Panc1 (cell line): ENCODE measurements around the gene SCN3B. TPM values are rescaled to one million over a fixed set of nuclear protein-coding genes. Genes with fewer than 3 reads are reported as not detected.

Experiments used
- ATAC-seq: fragments of 200-7000 bp; cut with Tn5 transposase; 2 replicates; pipeline ENCODE4 v1.9.1; 2020; ENCODE audit warnings: mild to moderate bottlenecking, moderate library complexity
- BruUV-seq: library from RNA; stranded (reverse); fragments of 400-500 nt; replicated peaks from 2 replicates; lab custom pipeline; 2021; lab: Mats Ljungman, UMichigan
- CTCF ChIA-PET: fragments of 300-600 bp; sonication (Branson Sonifier 250); formaldehyde crosslinking; loops from one replicate; lab custom pipeline; 2022; ENCODE audit warnings: antibody characterized with exemption; lab: Charles Lee
- POLR2A ChIA-PET: fragments of 300-600 bp; sonication (Branson Sonifier 250); formaldehyde crosslinking; loops from one replicate; lab custom pipeline; 2022; ENCODE audit warnings: antibody characterized with exemption; lab: Charles Lee
- DNase-seq: peaks from one replicate; pipeline ENCODE4 v3.0.0-alpha.2; 2010; ENCODE audit warnings: low read depth, low spot score
- H3K27ac ChIP-seq: 2 replicates; pipeline ENCODE4 v1.5.1; 2011; ENCODE audit warnings: mild to moderate bottlenecking, low read length, inconsistent platforms
- H3K27me3 ChIP-seq: fragments of 200-500 bp; sonication (Bioruptor generic); 2 replicates; pipeline ENCODE4 v1.6.0; 2014; ENCODE audit warnings: low read length, inconsistent platforms; ENCODE audit not compliant: control insufficient read depth, insufficient read depth
- H3K36me3 ChIP-seq: fragments of 200-500 bp; sonication (Bioruptor generic); 2 replicates; pipeline ENCODE4 v1.5.1; 2014; ENCODE audit warnings: inconsistent platforms, mild to moderate bottlenecking, low read length, moderate library complexity; ENCODE audit not compliant: control insufficient read depth, insufficient read depth
- H3K4me1 ChIP-seq: 2 replicates; pipeline ENCODE4 v1.5.1; 2011; ENCODE audit warnings: inconsistent platforms, mild to moderate bottlenecking, low read length, moderate library complexity; ENCODE audit not compliant: control insufficient read depth, insufficient read depth
- H3K4me3 ChIP-seq, 2 experiments: 2 replicates each; pipeline ENCODE4 v1.5.1; 2011 to 2012; ENCODE audit warnings: low read depth in 2 of 2, low read length in 2 of 2, mild to moderate bottlenecking in 2 of 2, inconsistent platforms in 1 of 2, moderate library complexity in 1 of 2
- H3K9me3 ChIP-seq: fragments of 200-500 bp; sonication (Bioruptor generic); 2 replicates; pipeline ENCODE4 v1.5.1; 2014; ENCODE audit warnings: low read depth, mild to moderate bottlenecking, inconsistent platforms, low read length, moderate library complexity; ENCODE audit not compliant: control insufficient read depth, insufficient read depth
- POLR2AphosphoS5 ChIP-seq: IDR thresholded peaks from 2 replicates; pipeline ENCODE4 v1.6.1; 2012; ENCODE audit warnings: mild to moderate bottlenecking, low read depth, low read length, moderate library complexity
- SIN3A ChIP-seq: IDR thresholded peaks from 2 replicates; pipeline ENCODE4 v1.6.1; 2012; ENCODE audit warnings: low read depth, mild to moderate bottlenecking, low read length, moderate library complexity, borderline replicate concordance; ENCODE audit not compliant: insufficient read depth
- TCF7L2 ChIP-seq: IDR thresholded peaks from 2 replicates; pipeline ENCODE4 v1.6.1; 2011; ENCODE audit warnings: mild to moderate bottlenecking, low read depth, low read length, inconsistent platforms
- in situ Hi-C: cut with HindIII; loops from 2 replicates; pipeline ENCODE4 v1.10.0; 2016; ENCODE audit warnings: low sequenced_read_pairs, low pct_unique_long_range_greater_than_20kb
- intact Hi-C: fragments of 100-400 bp; cut with micrococcal nuclease; formaldehyde crosslinking; loops from one replicate; pipeline ENCODE4 v1.10.0; 2022; ENCODE audit not compliant: unreplicated experiment
- total RNA-seq: library from RNA; stranded (reverse); gene quantifications from one replicate; pipeline ENCODE4 v1.2.1, GENCODE V29; 2021; ENCODE audit not compliant: unreplicated experiment
- TF ChIP-seq, protein P1 (sequence below), 2 experiments: IDR thresholded peaks; 2 replicates each; pipeline ENCODE4 v1.6.1; 2011 to 2012; ENCODE audit warnings: low read depth in 2 of 2, control low read depth in 1 of 2, low read length in 1 of 2, mild to moderate bottlenecking in 1 of 2, moderate library complexity in 1 of 2; ENCODE audit not compliant: insufficient read depth in 1 of 2
- TF ChIP-seq, protein P2 (sequence below): fragments of 450-650 bp; IDR thresholded peaks from 2 replicates; pipeline ENCODE4 v1.5.1; 2017; ENCODE audit warnings: mild to moderate bottlenecking

The SCN3B gene
- total RNA-seq, 1 experiment from 2014 or later, result 0.10 TPM

GRCh38 chr11:123608945-123609344 is 45.5 kb downstream of the SCN3B start:
- ATAC-seq, result no peak
- peaks cover 41% of the 10 kb centered on the region for H3K27me3 ChIP-seq
- intact Hi-C loops, result no loop called here
- H3K9me3 ChIP-seq, result no peaks in the 10 kb centered on the region
- BruUV-seq, result no TSS peak
- in situ Hi-C loops, result no loop called here
- H3K4me1 ChIP-seq, result no peaks in the 10 kb centered on the region
- TF ChIP-seq TCF7L2 (no peak), SIN3A (no peak), POLR2AphosphoS5 (no peak)
- TF ChIP-seq, protein P1, sequence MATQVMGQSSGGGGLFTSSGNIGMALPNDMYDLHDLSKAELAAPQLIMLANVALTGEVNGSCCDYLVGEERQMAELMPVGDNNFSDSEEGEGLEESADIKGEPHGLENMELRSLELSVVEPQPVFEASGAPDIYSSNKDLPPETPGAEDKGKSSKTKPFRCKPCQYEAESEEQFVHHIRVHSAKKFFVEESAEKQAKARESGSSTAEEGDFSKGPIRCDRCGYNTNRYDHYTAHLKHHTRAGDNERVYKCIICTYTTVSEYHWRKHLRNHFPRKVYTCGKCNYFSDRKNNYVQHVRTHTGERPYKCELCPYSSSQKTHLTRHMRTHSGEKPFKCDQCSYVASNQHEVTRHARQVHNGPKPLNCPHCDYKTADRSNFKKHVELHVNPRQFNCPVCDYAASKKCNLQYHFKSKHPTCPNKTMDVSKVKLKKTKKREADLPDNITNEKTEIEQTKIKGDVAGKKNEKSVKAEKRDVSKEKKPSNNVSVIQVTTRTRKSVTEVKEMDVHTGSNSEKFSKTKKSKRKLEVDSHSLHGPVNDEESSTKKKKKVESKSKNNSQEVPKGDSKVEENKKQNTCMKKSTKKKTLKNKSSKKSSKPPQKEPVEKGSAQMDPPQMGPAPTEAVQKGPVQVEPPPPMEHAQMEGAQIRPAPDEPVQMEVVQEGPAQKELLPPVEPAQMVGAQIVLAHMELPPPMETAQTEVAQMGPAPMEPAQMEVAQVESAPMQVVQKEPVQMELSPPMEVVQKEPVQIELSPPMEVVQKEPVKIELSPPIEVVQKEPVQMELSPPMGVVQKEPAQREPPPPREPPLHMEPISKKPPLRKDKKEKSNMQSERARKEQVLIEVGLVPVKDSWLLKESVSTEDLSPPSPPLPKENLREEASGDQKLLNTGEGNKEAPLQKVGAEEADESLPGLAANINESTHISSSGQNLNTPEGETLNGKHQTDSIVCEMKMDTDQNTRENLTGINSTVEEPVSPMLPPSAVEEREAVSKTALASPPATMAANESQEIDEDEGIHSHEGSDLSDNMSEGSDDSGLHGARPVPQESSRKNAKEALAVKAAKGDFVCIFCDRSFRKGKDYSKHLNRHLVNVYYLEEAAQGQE (IDR thresholded peaks at IDR 0.05; ENCODE audit: insufficient read depth in 1 of 2, low read depth in 2 of 2, low read length in 1 of 2), result no peak
- TF ChIP-seq, protein P2, sequence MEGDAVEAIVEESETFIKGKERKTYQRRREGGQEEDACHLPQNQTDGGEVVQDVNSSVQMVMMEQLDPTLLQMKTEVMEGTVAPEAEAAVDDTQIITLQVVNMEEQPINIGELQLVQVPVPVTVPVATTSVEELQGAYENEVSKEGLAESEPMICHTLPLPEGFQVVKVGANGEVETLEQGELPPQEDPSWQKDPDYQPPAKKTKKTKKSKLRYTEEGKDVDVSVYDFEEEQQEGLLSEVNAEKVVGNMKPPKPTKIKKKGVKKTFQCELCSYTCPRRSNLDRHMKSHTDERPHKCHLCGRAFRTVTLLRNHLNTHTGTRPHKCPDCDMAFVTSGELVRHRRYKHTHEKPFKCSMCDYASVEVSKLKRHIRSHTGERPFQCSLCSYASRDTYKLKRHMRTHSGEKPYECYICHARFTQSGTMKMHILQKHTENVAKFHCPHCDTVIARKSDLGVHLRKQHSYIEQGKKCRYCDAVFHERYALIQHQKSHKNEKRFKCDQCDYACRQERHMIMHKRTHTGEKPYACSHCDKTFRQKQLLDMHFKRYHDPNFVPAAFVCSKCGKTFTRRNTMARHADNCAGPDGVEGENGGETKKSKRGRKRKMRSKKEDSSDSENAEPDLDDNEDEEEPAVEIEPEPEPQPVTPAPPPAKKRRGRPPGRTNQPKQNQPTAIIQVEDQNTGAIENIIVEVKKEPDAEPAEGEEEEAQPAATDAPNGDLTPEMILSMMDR, result no peak
- H3K27ac ChIP-seq, result no peak overlapping the region
- H3K36me3 ChIP-seq, result no peaks in the 10 kb centered on the region
- ChIA-PET CTCF (no interaction called here), POLR2A (no interaction called here)
- no peak overlapping the region for H3K4me3 ChIP-seq
- no peak for DNase-seq

DNA sequence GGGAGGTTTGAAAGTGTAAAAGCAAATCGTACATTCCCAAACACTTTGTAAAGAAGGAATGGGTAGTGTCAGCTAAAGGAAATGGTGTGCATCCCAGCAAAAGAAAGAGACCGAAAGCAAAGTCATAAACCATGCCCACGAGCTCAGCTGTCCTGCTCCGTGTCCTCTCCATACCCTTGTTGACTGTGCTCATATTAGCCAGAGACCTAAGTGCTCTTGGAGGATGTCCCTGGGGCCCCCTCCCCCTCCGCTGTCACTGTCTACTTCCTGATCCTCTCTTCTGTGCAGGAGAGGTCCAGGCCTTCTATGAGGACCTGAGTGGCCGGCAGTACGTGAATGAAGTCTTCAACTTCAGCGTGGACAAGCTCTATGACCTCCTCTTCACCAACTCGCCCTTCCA is 46.1 kb downstream of the SCN3B start:
- no peak overlapping the region for H3K27ac ChIP-seq
- DNase-seq (no peak), ATAC-seq (no peak)
- ChIA-PET CTCF (no interaction called here), POLR2A (no interaction called here)
- no peaks in the 10 kb centered on the region for H3K9me3 ChIP-seq
- TF ChIP-seq, protein P1 (IDR thresholded peaks at IDR 0.05; ENCODE audit: insufficient read depth in 1 of 2, low read depth in 2 of 2, low read length in 1 of 2), result no peak
- TF ChIP-seq, protein P2, result no peak
- no peak for TF ChIP-seq TCF7L2
- TF ChIP-seq POLR2AphosphoS5, result no peak
- no peak for TF ChIP-seq SIN3A
- no peak overlapping the region for H3K4me3 ChIP-seq
- intact Hi-C loops, result no loop called here
- peaks cover 39% of the 10 kb centered on the region for H3K27me3 ChIP-seq
- no peaks in the 10 kb centered on the region for H3K4me1 ChIP-seq
- in situ Hi-C loops, result no loop called here
- H3K36me3 ChIP-seq, result no peaks in the 10 kb centered on the region
- BruUV-seq, result no TSS peak
